CD1c-positive myeloid dendritic cell (primary cell): Measurements from ENCODE around the gene MISP3.

Experiments used
- DNase-seq: peaks from one replicate; pipeline ENCODE4 v3.0.0-alpha.2; 2016; ENCODE audit errors: extremely low spot score

Gene MISP3

GRCh38 chr19:14102756-14103155 lies 30.2 kb downstream of the MISP3 start:
- no peak for DNase-seq

DNA sequence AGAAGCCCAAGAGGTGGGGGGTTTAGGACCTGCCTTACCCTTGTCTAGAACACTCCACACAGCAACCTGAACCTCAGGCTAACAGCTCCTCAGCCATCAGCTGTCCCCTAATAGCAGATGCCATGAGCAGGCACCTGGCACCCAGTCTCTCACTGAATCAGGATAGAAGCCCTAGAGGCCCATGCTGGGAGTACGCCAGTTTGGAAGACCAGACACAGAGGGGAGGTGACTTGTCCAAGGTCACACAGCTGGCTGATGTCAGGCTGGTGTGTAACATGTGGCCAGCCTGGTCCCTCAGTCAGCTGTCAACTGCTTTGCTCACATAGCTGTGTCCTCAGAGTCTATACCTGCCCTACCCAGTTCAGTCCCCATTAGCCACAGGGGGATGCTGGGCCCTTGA lies 30.7 kb downstream of the MISP3 start:
- DNase-seq = no peak

DNA sequence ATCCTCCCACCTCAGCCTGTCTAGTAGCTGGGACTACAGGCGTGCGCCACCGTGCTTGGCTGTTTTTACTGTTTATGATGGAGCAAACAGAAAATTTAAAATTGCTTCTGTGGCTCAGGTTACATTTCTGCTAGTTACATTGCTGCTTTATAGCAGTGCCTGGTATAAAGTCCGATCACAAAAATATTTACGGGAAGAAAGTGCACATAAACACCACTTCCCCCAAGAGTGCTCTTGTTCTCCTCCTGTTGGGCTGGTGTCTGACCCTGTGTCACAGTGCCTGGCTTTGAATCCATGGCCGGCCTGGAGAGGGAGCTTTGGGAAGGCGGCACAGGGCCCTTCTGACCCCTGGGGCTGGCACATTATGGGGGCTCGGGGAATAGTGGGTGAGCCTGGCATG lies 33.1 kb downstream of the MISP3 start:
- no peak for DNase-seq

DNA sequence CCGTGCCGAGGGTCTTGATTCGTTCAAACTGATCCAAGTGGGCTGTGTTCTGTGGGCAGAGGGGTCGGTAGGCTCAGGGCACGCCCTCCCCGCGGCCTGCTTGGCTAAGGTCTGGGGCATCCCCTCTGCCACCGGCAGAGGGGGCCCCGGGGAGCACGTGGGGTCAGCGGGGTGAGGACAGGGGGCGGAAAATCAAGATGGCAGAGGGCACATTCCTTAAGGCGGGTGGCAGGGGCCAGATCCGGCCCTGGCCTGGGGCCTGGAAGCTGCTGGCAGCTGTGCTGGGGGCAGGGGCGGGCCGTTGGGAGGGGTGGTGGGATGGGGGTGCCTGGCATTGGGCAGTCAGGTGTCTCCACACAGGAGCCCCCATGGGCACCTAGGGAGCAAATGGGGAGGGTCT lies 34.3 kb downstream of the MISP3 start:
- DNase-seq = no peak

- DNase-seq = no peak
Measured at GRCh38 chr19:14107581-14108461, 35.2 kb downstream of the MISP3 start.

DNA sequence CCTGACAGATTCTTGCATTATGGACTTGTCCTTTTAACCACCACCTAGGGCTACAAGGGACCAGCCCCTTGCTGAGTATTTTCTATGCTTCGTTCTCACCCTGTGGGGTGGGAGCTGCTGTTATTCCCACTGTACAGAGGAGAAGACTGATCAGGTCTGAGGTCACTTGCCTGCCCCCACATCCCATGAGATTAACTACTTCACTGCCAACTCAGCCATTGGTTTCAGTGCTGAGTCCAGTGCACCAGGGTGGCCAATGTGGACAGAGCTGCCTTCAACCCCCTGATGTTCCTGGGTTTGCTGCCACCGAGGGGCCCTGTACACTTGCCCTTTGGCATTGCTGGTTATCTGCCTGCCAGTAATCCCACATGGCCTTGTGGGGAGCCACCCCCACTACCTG lies 38.1 kb downstream of the MISP3 start:
- no peak for DNase-seq

DNA sequence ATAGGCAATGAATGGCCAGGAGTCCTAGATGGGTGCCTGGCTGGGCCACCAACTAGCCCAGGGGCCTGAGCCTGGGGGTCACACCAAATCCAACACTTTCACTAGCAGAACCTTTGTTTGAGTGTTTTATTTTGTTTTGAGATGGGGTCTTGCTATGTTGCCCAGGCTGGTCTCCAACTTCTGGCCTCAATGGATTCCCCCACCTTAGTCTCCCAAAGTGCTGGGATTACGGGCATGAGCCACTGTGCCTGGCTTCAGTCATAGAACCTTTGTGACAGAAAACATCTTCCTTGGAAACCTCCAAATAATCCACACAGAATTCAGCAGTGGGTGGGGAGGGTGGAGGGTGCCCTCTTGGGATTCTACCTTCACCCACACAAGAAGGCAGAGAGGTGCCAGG lies 38.9 kb downstream of the MISP3 start:
- no peak for DNase-seq

- DNase-seq = peak; percentile 52
Measured at GRCh38 chr19:14112051-14112808, 39.6 kb downstream of the MISP3 start.

- no peak for DNase-seq
Measured at GRCh38 chr19:14112809-14113385, 40.3 kb downstream of the MISP3 start.

DNA sequence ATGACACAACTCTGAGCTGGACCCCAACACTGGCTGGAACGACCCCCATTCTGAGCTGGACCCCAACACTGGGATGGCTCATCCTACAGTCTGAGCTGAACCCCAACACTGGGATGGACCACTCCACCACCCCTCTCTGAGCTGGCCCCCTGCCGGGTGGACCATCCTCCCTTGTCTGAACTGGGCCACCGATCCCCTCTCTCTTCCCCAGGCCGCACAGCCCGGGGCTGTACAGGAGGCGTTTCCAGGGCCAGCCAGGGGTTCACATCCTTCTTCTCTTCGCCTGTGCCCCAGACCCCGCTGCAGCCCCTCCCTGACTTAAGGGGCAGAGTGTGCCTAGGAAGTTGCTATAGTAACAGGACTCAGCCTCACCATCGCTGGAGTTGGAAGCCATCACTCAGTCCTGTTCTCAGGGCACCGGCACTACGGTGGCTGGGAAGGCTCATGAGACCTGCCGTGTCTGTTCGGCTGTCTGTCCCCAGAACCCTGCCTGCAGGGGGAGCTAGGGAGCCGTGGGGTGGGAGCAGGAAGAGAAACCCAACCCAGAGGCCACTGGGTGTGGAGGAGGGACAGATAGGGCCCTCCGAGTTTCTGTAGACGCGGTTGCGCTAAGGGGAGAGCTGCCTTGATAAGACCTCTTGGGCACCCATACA lies 41.3 kb downstream of the MISP3 start:
- DNase-seq = no peak

DNA sequence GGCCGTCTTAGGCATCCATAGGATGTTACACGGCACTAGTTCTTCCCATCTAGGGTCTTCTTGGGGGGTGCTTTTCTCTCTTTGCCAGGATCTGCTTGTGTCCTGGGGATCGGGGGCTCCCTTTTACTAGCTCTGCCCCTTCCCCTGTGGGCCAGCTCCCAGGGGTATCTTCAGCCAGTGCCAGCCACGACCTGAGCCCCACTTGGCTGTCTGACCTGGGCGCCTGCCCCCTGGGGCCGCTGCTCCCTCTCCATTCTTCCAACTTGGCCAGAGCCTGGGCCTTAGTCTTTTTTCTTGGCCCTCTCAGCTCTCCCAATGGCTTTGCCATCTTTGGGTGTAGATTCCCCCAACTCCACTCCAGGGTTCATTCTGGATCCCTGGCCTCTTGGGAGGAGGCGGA lies 41.9 kb downstream of the MISP3 start:
- DNase-seq = no peak

DNA sequence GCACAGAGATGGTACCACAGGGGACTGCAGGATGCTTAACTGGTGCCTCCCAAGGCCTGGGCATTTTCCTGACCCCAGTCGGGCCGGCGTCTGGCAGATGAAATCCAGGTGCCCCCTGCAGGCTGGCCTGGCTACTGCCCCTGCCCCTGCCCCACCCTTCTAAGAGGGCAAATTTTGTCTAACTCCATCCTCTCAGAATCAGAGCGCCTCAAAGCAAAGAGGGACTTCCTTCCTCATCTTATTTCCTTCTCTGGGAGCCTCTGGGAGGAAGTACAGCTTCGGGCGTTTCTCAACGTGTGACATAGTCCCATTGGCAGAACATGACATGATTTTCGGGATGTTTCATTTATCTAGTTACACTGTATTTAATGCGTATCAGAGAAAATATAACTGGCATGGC lies 42.3 kb downstream of the MISP3 start:
- peak; percentile 86 for DNase-seq

DNA sequence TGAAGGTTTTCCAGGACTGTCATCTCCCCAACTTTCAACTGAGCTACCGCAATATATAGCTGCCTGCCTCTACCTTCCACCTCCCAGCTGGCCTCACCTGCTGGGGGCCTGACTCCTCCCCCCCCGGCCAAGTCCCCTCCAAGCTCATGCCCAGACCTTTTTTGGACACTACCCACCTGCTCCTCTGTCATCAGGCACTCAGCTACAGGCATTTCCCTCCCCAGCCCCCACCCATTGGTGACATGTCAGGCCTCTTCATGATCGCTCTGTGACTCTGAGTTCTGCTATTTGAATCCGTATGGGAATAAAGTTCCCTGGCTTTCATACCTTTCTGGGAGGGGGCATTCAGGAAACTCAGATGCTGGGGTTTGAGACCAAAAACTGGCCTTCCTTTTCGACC lies 43.2 kb downstream of the MISP3 start:
- no peak for DNase-seq

GRCh38 chr19:14116525-14116917 lies 43.9 kb downstream of the MISP3 start:
- DNase-seq = no peak

DNA sequence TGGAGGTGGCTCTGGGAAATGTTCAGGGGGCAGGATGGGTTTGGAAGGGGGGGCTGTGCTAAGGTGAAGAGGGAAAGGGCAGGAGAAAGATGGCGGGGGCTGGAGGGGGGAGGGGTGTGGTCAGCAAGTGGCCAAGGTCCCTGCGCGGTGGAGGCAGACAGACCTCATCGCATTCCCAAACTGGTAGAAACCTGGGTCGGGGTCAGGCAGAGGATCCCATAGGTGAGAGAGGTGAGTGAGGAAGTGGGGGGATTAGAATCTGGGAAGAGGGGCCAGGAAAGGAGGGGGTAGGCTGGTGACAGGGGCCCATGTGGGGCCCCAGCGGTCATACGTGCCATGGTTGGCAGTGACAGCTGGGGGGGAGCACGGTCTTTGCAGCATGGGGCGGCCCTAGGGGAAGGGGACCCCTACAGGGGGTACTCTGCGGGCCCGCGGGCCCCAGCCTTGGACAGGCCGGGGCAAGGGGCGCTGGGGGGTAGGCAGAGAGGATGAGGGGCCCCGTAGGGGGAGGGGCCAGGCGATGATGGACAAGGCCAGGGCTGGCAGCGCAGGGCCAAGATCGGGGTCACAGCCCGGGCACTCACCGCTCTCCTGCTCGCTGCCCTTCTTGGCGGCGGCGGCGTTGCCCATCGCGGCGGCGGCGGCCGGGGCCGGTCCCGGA lies 44.5 kb downstream of the MISP3 start:
- DNase-seq = no peak

- DNase-seq = peak; percentile 99
Measured at GRCh38 chr19:14117668-14118164, 45.1 kb downstream of the MISP3 start, which contains the start of gene PRKACA. TSS of gene PRKACA (minus strand) at chr19:14117762. CDS start at chr19:14117547, 215 bp downstream.

DNA sequence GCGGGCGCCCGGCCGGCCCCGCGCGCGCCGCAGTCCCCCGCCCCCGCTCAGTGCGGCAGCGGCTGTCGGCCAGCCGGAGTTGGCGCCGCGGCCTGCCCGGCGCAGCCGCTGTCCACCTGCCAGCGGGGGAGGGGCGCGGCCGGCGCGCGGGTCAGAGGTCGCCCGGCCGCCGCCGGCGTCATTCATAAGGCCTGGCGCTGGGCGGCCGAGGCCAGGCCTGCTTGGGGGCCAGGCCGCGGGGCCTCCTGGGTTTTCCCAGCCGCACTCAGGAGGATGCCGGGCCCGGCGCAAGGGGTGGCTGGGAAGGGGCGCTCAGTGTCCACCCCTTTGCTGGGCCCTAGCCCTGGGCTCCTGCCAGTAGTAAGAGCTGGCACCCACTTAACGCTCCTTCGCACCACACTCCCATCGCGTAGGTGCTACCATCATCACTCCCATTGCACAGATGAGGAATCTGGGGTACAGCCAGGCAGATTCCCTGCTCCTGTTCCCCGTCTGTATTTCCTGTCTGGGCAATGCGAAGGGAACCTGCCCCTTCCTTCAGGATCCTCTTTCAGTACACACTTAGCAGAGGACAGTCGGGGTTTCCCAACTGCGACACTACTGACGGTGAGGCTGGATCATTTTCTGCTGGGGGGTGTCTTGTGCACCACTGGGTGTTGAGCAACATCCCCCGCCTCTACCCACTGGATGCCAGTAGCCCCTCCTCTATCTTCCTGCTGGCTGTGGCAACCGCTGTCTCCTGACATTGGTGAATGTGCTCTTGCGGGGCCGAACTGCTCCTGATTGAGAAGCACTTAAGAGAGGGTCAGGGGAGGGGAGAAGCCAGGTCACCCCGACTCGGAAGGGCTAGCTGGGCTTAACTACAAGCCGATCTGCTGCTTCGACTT lies 45.8 kb downstream of the MISP3 start:
- peak; percentile 94 for DNase-seq

DNA sequence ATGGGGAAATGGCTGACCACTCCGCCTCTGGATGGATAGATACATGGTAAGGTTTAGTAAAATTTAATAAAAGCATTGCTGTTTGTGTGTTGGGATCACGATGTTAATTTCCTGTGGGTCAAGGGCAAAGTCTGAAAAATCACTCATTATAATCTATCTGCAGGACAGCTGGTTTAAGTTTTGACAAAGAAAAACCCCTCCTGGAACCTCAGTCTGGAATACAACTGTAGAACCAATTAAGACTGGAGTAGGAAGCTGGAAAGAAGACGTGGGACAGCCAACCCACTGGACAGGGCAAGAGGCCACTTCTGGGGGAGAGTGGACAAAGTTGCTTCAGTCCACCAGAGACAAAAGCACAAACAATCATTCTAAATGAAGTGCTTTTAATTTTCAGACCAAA lies 46.6 kb downstream of the MISP3 start:
- DNase-seq = no peak

GRCh38 chr19:14119644-14120496 lies 47.3 kb downstream of the MISP3 start:
- no peak for DNase-seq

DNA sequence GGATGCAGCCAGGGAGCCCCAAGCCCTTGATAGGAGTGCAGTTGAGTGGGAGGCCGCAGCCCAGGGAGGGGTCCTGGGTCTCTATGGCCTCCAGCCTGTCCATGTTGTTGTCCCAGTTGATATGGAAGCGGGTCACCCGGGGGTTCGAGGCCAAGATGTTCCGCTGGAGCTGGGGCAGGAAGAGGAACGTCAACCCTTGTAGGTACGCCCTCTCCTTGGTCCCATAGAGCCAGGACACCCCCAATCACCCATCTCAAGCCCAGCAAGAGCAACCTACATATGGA lies 47.9 kb downstream of the MISP3 start:
- DNase-seq = no peak
